SIG-M5 treated with dmso at 0.1 percent for 504 hours (cell line): ENCODE results near the gene KIF6.
"Not testable (repeated sequence)": the region's sequence is repeated elsewhere in the genome, so short reads cannot be mapped to it uniquely, and the experiment has no call there.

Source experiments
- DNase-seq: peaks from one replicate; lab custom pipeline; 2025; ENCODE audit not compliant: unreplicated experiment; lab: John Stamatoyannopoulos, UW

KIF6 gene

GRCh38 chr6:39724787-39725631 lies at the start of gene KIF6:
TSS of gene KIF6 (minus strand) at chr6:39725408. CDS start at chr6:39725310, 98 bp downstream.
- DNase-seq = peak; percentile 40

- no peak for DNase-seq
These were observed 48.6 kb upstream of the KIF6 start for GRCh38 chr6:39773782-39774181.

GRCh38 chr6:39772559-39773273 lies 47.5 kb upstream of the KIF6 start:
- DNase-seq = no peak

GRCh38 chr6:39770446-39770845 lies 45.2 kb upstream of the KIF6 start:
- no peak for DNase-seq

GRCh38 chr6:39769012-39769411 lies 43.8 kb upstream of the KIF6 start:
- no peak for DNase-seq

- no peak for DNase-seq
These were observed 40.4 kb upstream of the KIF6 start for GRCh38 chr6:39765508-39766065.

- DNase-seq = no peak
These were observed 35.2 kb upstream of the KIF6 start for GRCh38 chr6:39760226-39760952.

GRCh38 chr6:39758905-39759605 lies 33.8 kb upstream of the KIF6 start:
- DNase-seq = no peak

- DNase-seq = no peak
These were observed 31.4 kb upstream of the KIF6 start for GRCh38 chr6:39756582-39756981.

- DNase-seq = no peak
These were observed 30.0 kb upstream of the KIF6 start for GRCh38 chr6:39755231-39755630.

- no peak for DNase-seq
These were observed 29.4 kb upstream of the KIF6 start for GRCh38 chr6:39754514-39755115.

- no peak for DNase-seq
These were observed 28.5 kb upstream of the KIF6 start for GRCh38 chr6:39753725-39754045.

GRCh38 chr6:39752835-39753724 lies 27.9 kb upstream of the KIF6 start:
- DNase-seq = no peak

GRCh38 chr6:39746795-39747194 lies 21.6 kb upstream of the KIF6 start:
- no peak for DNase-seq

GRCh38 chr6:39733704-39734103 lies 8.5 kb upstream of the KIF6 start:
- DNase-seq = no peak

GRCh38 chr6:39731565-39731964 lies 6.4 kb upstream of the KIF6 start:
- no peak for DNase-seq

GRCh38 chr6:39729945-39730344 lies 4.7 kb upstream of the KIF6 start:
- DNase-seq = no peak

GRCh38 chr6:39725632-39725997 lies 407 bp upstream of the KIF6 start:
- DNase-seq = no peak

- DNase-seq = not testable (repeated sequence)
These were observed 1.9 kb downstream of the KIF6 start for GRCh38 chr6:39723350-39723749.

GRCh38 chr6:39714802-39715201 lies 10.4 kb downstream of the KIF6 start:
- DNase-seq = no peak
